Naive thymus-derived CD4-positive, alpha-beta T cell (primary cell): ENCODE measurements around the gene WDR82. TPM values are rescaled to one million over a fixed set of nuclear protein-coding genes. Genes with fewer than 3 reads are reported as not detected.

ENCODE experiments used
- ATAC-seq: fragments of 150-1000 bp; cut with Tn5 transposase; 2 replicates; pipeline ENCODE4 v1.10.0; 2021; ENCODE audit warnings: mild to moderate bottlenecking, moderate library complexity
- CTCF ChIA-PET: fragments of 350-600 bp; sonication (Branson Sonifier 250); formaldehyde crosslinking; loops from one replicate; lab custom pipeline; 2021; ENCODE audit warnings: antibody characterized with exemption; lab: Charles Lee
- POLR2A ChIA-PET: fragments of 350-600 bp; sonication (Branson Sonifier 250); formaldehyde crosslinking; loops from one replicate; lab custom pipeline; 2021; ENCODE audit warnings: antibody characterized with exemption, inconsistent platforms; lab: Charles Lee
- DNase-seq, 9 donors: peaks; one replicate each; pipeline versions ENCODE4 v3.0.0 to v3.0.0-alpha.2; 2020 to 2022; ENCODE audit warnings: mixed read lengths in 1 of 9
- H3K27ac ChIP-seq: one replicate; pipeline ENCODE4 v1.7.0; 2013; ENCODE audit warnings: mild to moderate bottlenecking, low read depth, low read length, moderate library complexity
- H3K27me3 ChIP-seq, 2 donors: one replicate each; pipeline ENCODE4 v1.7.0; 2013; ENCODE audit warnings: low read length in 2 of 2, mild to moderate bottlenecking in 2 of 2, moderate library complexity in 2 of 2; ENCODE audit not compliant: control insufficient read depth in 2 of 2, insufficient read depth in 2 of 2
- H3K36me3 ChIP-seq, 3 experiments: 1 replicate in 2 of 3; 2 replicates in 1 of 3; pipeline ENCODE4 v1.7.0; 2013; ENCODE audit warnings: low read length in 3 of 3, mild to moderate bottlenecking in 3 of 3, moderate library complexity in 1 of 3; ENCODE audit not compliant: insufficient read depth in 3 of 3, control insufficient read depth in 2 of 3
- H3K4me1 ChIP-seq, 2 donors: one replicate each; pipeline ENCODE4 v1.7.0; 2013; ENCODE audit warnings: low read length in 2 of 2, mild to moderate bottlenecking in 2 of 2, moderate library complexity in 1 of 2; ENCODE audit not compliant: control insufficient read depth in 2 of 2, insufficient read depth in 2 of 2
- H3K4me3 ChIP-seq: 2 replicates; pipeline ENCODE4 v1.7.0; 2013; ENCODE audit warnings: mild to moderate bottlenecking, low read length
- H3K9me3 ChIP-seq, 3 experiments: 1 replicate in 2 of 3; 2 replicates in 1 of 3; pipeline ENCODE4 v1.7.0; 2013; ENCODE audit warnings: low read length in 3 of 3; ENCODE audit not compliant: control insufficient read depth in 2 of 3
- H3K27ac Mint-ChIP-seq, 9 donors: one replicate each; pipeline ENCODE4 v1.8.0; 2020 to 2022; ENCODE audit warnings: mixed read lengths in 9 of 9, mild to moderate bottlenecking in 8 of 9, moderate library complexity in 5 of 9, inconsistent platforms in 2 of 9
- H3K27me3 Mint-ChIP-seq, 5 donors: one replicate each; pipeline ENCODE4 v1.8.0; 2021 to 2022; ENCODE audit warnings: mixed read lengths in 5 of 5, mild to moderate bottlenecking in 1 of 5
- H3K36me3 Mint-ChIP-seq, 5 donors: one replicate each; pipeline ENCODE4 v1.8.0; 2020 to 2022; ENCODE audit warnings: mixed read lengths in 5 of 5, mild to moderate bottlenecking in 3 of 5, inconsistent platforms in 1 of 5
- H3K4me1 Mint-ChIP-seq, 7 donors: one replicate each; pipeline ENCODE4 v1.8.0; 2020 to 2022; ENCODE audit warnings: mixed read lengths in 7 of 7, mild to moderate bottlenecking in 3 of 7, inconsistent platforms in 1 of 7
- H3K4me3 Mint-ChIP-seq, 10 donors: one replicate each; pipeline ENCODE4 v1.8.0; 2020 to 2022; ENCODE audit warnings: mild to moderate bottlenecking in 10 of 10, mixed read lengths in 10 of 10, moderate library complexity in 6 of 10, inconsistent platforms in 2 of 10
- H3K9me3 Mint-ChIP-seq, 11 donors: one replicate each; pipeline ENCODE4 v1.8.0; 2020 to 2022; ENCODE audit warnings: mixed read lengths in 11 of 11, mild to moderate bottlenecking in 4 of 11, inconsistent platforms in 1 of 11, moderate library complexity in 1 of 11
- intact Hi-C, 2 donors: fragments of 100-400 bp; cut with micrococcal nuclease; formaldehyde crosslinking; loops; one replicate each; pipeline ENCODE4 v1.15.1; 2023
- polyA plus RNA-seq, 2 donors: library from polyadenylated mRNA; unstranded; fragments of 300-500 nt; fragmentation: Illumina TruSeq; gene quantifications; one replicate each; pipeline ENCODE4 v1.2.3, GENCODE V29; 2021
- total RNA-seq, 6 experiments: library from RNA in 5 of 6; stranded (reverse) in 5 of 6; gene quantifications; 1 replicate in 5 of 6; 2 replicates in 1 of 6; pipeline ENCODE4 v1.2.3 and lab custom pipeline; 2021 to 2026

WDR82 gene
- total and polyA plus RNA-seq, 7 experiments from 2014 or later = 112 to 181 (median 135) TPM

GRCh38 chr3:52248165-52248541, 30.3 kb downstream of the WDR82 start:
- Histone ChIP-seq H3K9me3 (no peaks in the 10 kb centered on the region), H3K4me1 (peaks cover 56 to 85% of the 10 kb centered on the region in 2 donors), H3K27me3 (no peaks in the 10 kb centered on the region), H3K36me3 (peaks cover 0 to 34% (median 0%) of the 10 kb centered on the region in 3 experiments), H3K4me3 (peak overlapping the region; percentile 6), H3K27ac (peak overlapping the region; percentile 87)
- Mint-ChIP-seq H3K4me1 (peaks cover 39 to 90% (median 85%) of the 10 kb centered on the region in 7 donors), H3K27me3 (peaks cover 0 to 2% (median 0%) of the 10 kb centered on the region in 5 donors), H3K36me3 (peaks cover 6 to 43% (median 14%) of the 10 kb centered on the region in 5 donors), H3K4me3 (peak overlapping the region; percentile 43 to 91 (median 86)), H3K9me3 (peaks cover 0 to 9% (median 0%) of the 10 kb centered on the region in 11 donors), H3K27ac (peak overlapping the region; percentile 66 to 99 (median 92))
- intact Hi-C loops = no loop called here
- no peak for ATAC-seq
- POLR2A ChIA-PET = interaction anchor here (0.7 to 46.3 kb wide), 9 partner anchors 8 to 36 kb away, joined by 3 to 1418 read pairs (median 18); partner anchors contain the start of genes GLYCTK, TWF2 and WDR82
- CTCF ChIA-PET = interaction anchor here (1.4 to 3.2 kb wide), 3 partner anchors 17 to 30 kb away, joined by 4 to 16 read pairs (median 9); partner anchors contain the start of gene WDR82
- DNase-seq = no peak

- H3K4me1 Mint-ChIP-seq = peaks cover 34 to 87% (median 82%) of the 10 kb centered on the region in 7 donors
- peaks cover 51 to 79% of the 10 kb centered on the region in 2 donors for H3K4me1 ChIP-seq
- peak overlapping the region; percentile 79 for H3K4me3 ChIP-seq
- H3K36me3 Mint-ChIP-seq = peaks cover 3 to 38% (median 11%) of the 10 kb centered on the region in 5 donors
- H3K27me3 ChIP-seq = no peaks in the 10 kb centered on the region
- ChIA-PET POLR2A (interaction anchor here (0.7 to 46.3 kb wide), 9 partner anchors 9 to 36 kb away, joined by 3 to 1418 read pairs (median 18); partner anchors contain the start of genes GLYCTK, TWF2 and WDR82), CTCF (interaction anchor here (2.8 to 3.2 kb wide), 2 partner anchors 24 to 30 kb away, joined by 9 to 16 read pairs; partner anchors contain the start of gene WDR82)
- H3K36me3 ChIP-seq = peaks cover 0 to 34% (median 0%) of the 10 kb centered on the region in 3 experiments
- ATAC-seq (no peak), DNase-seq (no peak)
- peak overlapping the region; percentile 66 to 99 (median 95) for H3K27ac Mint-ChIP-seq
- peaks cover 0 to 9% (median 0%) of the 10 kb centered on the region in 11 donors for H3K9me3 Mint-ChIP-seq
- H3K27ac ChIP-seq = peak overlapping the region; percentile 91
- peak overlapping the region; percentile 83 to 91 (median 87) for H3K4me3 Mint-ChIP-seq
- peaks cover 0 to 1% (median 0%) of the 10 kb centered on the region in 5 donors for H3K27me3 Mint-ChIP-seq
- intact Hi-C loops = no loop called here
- no peaks in the 10 kb centered on the region for H3K9me3 ChIP-seq
Observed at GRCh38 chr3:52247409-52248164, 30.9 kb downstream of the WDR82 start.

GRCh38 chr3:52246728-52247408, 31.6 kb downstream of the WDR82 start:
- Histone ChIP-seq H3K27me3 (no peaks in the 10 kb centered on the region), H3K4me1 (peaks cover 47 to 77% of the 10 kb centered on the region in 2 donors), H3K36me3 (peaks cover 0 to 31% (median 0%) of the 10 kb centered on the region in 3 experiments), H3K27ac (peak overlapping the region; percentile 91), H3K9me3 (no peaks in the 10 kb centered on the region), H3K4me3 (peak overlapping the region; percentile 79)
- CTCF ChIA-PET = interaction anchor here (0.7 to 1.2 kb wide), 4 partner anchors 10 to 32 kb away, joined by 3 to 4 read pairs (median 3); partner anchors contain the start of gene WDR82
- peaks cover 0 to 10% (median 0%) of the 10 kb centered on the region in 11 donors for H3K9me3 Mint-ChIP-seq
- no peak for ATAC-seq
- no peaks in the 10 kb centered on the region for H3K27me3 Mint-ChIP-seq
- DNase-seq = no peak
- peak overlapping the region; percentile 83 to 91 (median 87) for H3K4me3 Mint-ChIP-seq
- POLR2A ChIA-PET = interaction anchor here (1.1 to 46.3 kb wide), 10 partner anchors 9 to 92 kb away, joined by 4 to 1418 read pairs (median 14); partner anchors contain the start of genes GLYCTK, TWF2 and WDR82
- peaks cover 31 to 85% (median 79%) of the 10 kb centered on the region in 7 donors for H3K4me1 Mint-ChIP-seq
- intact Hi-C loops = no loop called here
- H3K27ac Mint-ChIP-seq = peak overlapping the region; percentile 66 to 99 (median 95)
- H3K36me3 Mint-ChIP-seq = peaks cover 0 to 33% (median 11%) of the 10 kb centered on the region in 5 donors

GRCh38 chr3:52246264-52246620, 32.2 kb downstream of the WDR82 start:
- peak in 2 of 9 donors; percentile 25 to 35 for DNase-seq
- Histone ChIP-seq H3K4me3 (peak overlapping the region; percentile 79), H3K9me3 (no peaks in the 10 kb centered on the region), H3K4me1 (peaks cover 44 to 77% of the 10 kb centered on the region in 2 donors), H3K36me3 (peaks cover 0 to 27% (median 0%) of the 10 kb centered on the region in 3 experiments), H3K27me3 (no peaks in the 10 kb centered on the region), H3K27ac (peak overlapping the region; percentile 91)
- Mint-ChIP-seq H3K4me3 (peak overlapping the region; percentile 83 to 91 (median 87)), H3K9me3 (peaks cover 0 to 12% (median 0%) of the 10 kb centered on the region in 11 donors), H3K27me3 (no peaks in the 10 kb centered on the region), H3K27ac (peak overlapping the region; percentile 66 to 99 (median 95)), H3K36me3 (peaks cover 0 to 32% (median 11%) of the 10 kb centered on the region in 5 donors), H3K4me1 (peaks cover 33 to 87% (median 79%) of the 10 kb centered on the region in 7 donors)
- peak; percentile 1 for ATAC-seq
- POLR2A ChIA-PET = interaction anchor here (0.8 to 46.3 kb wide), 10 partner anchors 10 to 93 kb away, joined by 3 to 1418 read pairs (median 10); partner anchors contain the start of genes GLYCTK and WDR82
- intact Hi-C loops = no loop called here
- CTCF ChIA-PET = interaction anchor here (0.5 to 1.8 kb wide), 7 partner anchors 10 to 36 kb away, joined by 3 to 9 read pairs (median 3); partner anchors contain the start of gene WDR82

- ChIA-PET CTCF (interaction anchor here (0.5 to 1.8 kb wide), 8 partner anchors 9 to 37 kb away, joined by 3 to 9 read pairs (median 3); partner anchors contain the start of genes TLR9 and WDR82), POLR2A (interaction anchor here (0.5 to 46.3 kb wide), 12 partner anchors 8 to 94 kb away, joined by 3 to 1418 read pairs (median 8); partner anchors contain the start of genes GLYCTK and WDR82)
- Mint-ChIP-seq H3K9me3 (peaks cover 0 to 12% (median 0%) of the 10 kb centered on the region in 11 donors), H3K4me1 (peaks cover 36 to 91% (median 84%) of the 10 kb centered on the region in 7 donors), H3K36me3 (peaks cover 0 to 36% (median 11%) of the 10 kb centered on the region in 5 donors), H3K27me3 (no peaks in the 10 kb centered on the region), H3K4me3 (peak within 1 kb of the TSS; percentile 83 to 91 (median 87)), H3K27ac (peak within 1 kb of the TSS; percentile 83 to 99 (median 95))
- ATAC-seq (peak; percentile 72), DNase-seq (peak; percentile 57 to 77 (median 73))
- no peaks in the 10 kb centered on the region for H3K9me3 ChIP-seq
- H3K27ac ChIP-seq = peak within 1 kb of the TSS; percentile 91
- H3K36me3 ChIP-seq = peaks cover 0 to 27% (median 0%) of the 10 kb centered on the region in 3 experiments
- no peaks in the 10 kb centered on the region for H3K27me3 ChIP-seq
- intact Hi-C loops = loop anchor here (1.0 kb wide), 1 partner anchor 8 kb away; no protein-coding TSS in a partner anchor
- peak within 1 kb of the TSS; percentile 79 for H3K4me3 ChIP-seq
- H3K4me1 ChIP-seq = peaks cover 48 to 81% of the 10 kb centered on the region in 2 donors
Observed at GRCh38 chr3:52245322-52246263, 32.9 kb downstream of the WDR82 start, which contains the start of gene PPM1M. TSS of gene PPM1M (plus strand) at chr3:52245759. CDS start at chr3:52245825, 66 bp downstream.
